ENCODE measurements around the gene HAO1. TPM values are rescaled to one million over a fixed set of nuclear protein-coding genes. Genes with fewer than 3 reads are reported as not detected.

The HAO1 gene
- polyA plus RNA-seq, 12 donors = 0.09 to 0.25 TPM; not detected in 10

DNA sequence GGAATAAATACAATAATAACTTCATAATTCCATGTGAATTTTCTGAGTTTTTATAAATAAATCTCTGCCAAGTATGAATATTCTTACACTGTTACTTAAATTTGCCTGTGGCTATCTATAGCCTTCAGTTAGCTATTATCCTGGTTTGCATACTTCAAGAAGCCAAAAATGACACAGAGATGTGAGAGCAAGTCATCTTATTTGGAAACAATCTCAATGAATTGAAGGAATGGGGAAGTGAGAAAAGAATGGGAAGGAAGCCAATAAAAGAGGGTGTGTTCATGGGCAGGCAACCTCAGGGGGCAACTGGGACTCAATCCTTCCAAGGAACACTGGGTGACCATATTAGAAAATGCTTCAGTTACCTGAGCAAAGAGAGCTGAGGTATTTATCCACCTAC lies 9.9 kb downstream of the HAO1 start:
- no peak for DNase-seq

DNA sequence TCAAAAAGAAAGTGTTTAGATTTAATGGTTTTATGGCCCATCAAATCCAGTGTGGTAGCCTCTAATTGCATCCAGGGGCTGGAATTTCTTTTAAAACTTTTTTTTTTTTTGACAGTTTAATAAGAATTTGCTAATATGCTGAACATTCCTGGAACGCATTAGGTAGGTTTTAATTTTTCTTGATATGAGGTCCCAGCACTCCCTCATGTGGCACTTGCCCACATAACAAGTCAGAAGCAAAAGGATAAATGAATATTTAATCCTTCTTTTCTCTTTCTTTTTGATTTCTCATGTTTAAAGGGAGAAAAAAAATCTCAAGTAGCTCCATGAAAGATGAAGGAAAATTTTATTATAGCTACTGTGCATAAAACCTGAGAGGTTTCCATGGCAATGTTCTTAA lies 13.5 kb downstream of the HAO1 start:
- DNase-seq = no peak

DNA sequence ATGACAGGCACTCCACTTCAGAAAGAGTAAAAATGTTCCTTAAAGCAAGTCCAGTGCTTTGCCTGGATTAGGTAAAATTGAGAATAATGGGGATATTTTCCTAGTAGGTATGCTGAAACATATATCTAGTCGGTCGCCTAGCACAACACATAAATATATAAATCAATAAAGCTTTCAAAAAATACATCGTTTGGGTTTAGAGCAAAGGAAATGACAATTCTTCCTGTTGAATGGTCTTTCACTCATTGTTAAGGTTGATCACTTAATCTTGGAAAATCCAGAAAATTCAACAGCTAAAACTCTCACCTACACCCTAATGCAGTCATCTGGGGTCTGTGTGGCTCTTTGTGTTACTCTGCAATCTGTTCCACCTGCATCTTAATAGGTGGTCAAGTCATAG lies 13.9 kb downstream of the HAO1 start:
- DNase-seq = no peak

DNA sequence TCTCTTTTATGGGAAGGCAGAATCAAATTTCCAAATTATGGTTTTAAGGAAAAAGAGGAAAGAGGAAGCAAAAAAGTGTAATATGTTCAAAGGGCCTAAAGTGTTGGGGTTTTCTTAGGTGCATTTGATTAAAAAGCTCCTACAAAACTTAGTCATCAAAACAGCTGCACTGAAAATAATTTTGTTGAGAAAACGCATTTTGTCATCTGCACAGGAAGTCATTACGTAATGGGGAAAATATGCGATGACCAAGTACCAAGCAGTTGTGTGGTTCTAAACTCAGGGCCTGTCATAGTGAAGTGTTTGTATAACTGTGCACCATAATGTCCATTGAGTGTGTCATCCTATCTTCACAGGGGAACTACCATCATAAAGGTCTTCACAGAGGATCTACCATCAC lies 15.6 kb downstream of the HAO1 start:
- DNase-seq = no peak

DNA sequence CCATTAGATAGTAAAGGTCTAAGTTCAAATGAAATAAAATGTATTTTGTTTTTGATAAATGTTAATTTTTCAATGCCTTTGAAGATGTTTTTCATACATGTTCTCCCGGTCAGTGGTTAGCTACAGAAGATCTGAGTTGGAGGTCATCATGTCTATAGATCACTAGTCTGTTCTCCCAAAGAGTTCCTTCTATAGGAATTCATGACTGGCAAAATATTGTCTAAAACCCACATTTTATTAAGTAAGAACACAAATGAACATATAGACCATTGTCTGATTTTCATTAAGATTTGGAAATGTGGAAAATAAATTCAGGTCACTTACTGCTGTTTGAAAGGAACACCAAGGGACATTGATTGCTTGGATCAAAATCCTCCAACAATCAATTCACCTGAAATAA lies 23.6 kb downstream of the HAO1 start:
- no peak for DNase-seq

DNA sequence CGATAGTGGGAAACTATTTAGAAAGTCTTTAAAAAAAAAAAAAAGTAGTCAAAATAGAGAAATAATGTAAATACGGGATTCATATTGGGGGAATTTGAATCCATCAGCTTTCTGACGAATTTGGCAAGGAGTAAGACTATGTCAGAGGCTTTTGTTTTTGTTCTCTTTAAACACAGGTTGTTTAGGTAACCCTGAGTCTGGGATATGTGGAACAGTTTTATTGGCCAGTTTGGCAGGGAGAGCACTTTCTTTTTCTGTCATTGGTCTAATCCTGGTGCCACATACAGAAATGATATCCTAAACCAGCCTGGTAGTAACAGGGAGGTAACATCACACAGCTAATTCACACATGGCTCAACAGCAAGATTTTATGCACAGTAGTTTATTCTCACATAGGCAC lies 27.7 kb downstream of the HAO1 start:
- DNase-seq = no peak

DNA sequence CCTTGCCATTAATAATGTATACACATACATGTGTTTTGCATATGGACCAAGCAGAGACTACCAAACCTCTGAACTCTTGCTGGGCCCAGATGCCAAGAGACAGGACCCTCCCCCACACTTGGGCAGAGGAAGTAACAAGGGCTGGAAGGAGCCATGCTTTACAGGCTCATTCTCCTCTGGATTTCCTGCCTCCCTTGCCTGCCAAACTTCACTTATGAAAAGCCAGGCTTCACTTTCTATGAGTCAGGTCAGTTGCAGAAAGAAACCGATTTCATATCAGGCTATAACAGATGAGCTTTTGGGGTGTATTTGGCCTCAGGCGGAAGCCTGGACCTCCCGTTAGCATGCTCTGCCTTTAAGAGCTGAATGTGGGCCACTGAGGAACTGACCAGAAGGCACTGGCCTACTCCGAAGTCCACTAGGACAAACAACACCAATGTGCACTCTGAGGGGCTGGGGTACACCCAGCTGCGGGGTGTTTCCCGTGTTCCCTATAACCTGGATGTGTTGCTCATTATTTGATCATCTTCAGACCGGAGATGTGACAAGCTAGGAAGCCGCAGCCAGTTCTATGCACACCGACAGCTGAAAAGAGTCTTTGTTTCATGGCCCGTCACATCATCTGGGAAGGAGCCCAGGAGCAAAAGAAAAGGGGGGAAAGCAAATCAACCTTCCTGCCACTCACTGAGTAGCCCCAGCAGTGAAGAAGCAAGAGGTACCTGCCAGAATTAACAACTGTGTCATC lies 28.5 kb downstream of the HAO1 start:
- DNase-seq = no peak

DNA sequence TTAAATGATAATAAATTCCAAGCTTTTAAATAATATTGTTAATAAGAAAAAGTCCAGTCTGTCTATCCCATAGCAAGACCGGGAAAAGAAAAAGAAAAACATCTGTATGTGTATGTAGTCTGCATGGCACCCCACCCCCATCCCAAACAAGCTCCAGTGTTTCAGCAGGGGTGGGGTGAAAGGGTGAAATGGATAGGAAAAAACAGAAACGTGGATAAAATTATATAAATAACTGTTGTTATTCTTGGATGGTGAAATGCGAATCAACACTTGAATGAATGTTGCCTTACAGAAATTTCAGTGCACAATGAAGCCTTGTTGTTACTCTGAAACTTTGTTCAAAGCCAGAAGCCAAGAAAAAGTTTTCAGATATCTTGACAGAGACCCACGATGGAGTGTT lies 31.4 kb downstream of the HAO1 start:
- no peak for DNase-seq

DNA sequence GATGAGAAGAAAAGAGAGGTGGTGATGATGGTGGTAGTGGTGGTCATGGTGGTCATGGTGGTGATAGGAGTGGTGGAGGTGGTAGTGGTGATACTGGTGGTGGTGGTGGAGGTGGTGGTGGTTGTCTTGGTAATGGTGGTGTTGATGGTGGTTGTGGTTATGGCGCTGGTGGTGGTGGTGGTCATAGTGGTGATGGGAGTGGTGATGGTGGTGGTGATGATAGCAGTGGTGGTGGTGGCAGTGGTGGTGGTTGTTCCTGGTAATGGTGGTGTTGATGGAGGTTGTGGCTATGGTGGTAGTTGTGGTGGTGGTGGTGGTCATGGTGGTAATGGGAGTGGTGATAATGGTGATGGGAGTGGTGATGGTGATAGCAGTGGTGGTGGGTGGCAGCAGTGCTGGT lies 36.8 kb downstream of the HAO1 start:
- DNase-seq = no peak

DNA sequence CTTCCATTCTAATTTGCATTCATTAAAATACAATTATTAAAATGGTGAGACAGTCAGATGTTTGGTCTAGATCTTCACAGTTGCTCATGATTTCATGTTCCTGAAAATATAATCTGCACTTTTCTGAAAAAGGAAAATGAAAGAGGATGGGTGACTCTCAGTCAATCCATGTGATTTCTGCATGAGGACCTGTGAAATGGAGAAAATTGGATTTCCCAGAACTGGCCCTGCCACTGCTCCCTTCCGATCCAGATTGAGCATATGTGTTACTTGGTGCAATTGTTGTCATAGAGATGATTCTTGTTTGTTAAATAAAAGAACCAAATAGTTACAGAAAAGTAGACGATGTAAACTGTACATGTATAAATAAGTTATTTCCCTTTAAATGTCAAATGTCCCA lies 37.4 kb downstream of the HAO1 start:
- no peak for DNase-seq

DNA sequence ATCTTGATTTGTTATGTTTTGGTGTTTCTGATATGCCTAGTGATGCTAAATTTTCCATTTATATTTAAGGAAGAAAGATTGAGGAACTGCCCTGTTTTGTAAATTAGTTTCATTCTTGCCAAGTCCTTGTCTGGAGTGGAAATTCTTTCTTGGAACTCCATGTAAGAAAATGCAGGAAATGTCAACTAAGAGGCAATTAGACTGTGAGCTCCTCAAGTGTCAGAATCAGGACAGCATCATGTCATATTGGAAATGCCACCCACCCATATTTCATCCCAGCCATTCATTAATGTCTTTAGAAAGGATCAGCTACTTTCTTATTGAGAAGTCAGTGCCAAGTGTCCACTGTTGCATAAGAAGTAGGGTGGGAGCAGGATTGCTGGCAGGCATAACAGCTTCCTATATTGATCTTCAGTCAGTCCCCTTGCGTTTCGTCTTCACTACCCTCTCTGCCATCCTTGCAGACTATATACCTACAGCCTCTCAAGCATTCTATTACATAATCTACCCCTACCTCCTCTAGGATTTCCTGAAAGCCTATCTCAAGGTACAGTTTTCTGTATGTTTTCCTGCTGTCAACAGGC lies 42.4 kb downstream of the HAO1 start:
- DNase-seq = no peak

DNA sequence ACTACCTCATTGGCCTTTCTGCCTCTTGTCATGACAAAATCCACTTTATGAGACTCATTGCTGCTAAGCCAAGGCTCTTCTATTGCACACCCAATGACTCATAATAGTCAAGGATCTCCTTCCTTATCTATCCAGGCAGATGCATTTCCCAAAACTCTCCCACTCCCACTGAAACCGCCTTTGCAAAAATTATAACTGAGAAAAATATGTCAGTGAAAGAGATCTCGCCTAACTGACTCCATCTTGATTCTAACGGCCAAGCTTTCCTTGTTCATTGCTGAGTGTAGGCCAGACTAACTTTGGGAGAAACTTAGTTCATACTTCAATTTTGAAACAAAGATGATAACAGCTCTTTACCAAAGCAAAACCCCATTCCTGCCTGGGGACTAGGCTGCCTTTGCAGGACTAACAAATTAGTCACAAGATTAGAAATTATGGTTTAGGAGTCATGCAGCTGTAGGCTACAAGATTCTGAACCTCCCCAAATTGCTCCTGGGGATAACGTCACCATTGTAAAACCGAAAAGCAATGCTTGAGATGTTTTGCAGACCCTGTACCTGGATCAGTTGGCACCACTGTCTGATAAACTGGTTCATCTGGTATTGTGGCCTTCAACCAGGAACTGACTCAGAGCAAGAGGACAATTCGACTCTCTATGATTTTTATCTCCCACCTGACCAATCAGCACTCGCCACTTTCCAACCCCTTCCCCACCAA lies 47.1 kb downstream of the HAO1 start:
- no peak for DNase-seq

DNA sequence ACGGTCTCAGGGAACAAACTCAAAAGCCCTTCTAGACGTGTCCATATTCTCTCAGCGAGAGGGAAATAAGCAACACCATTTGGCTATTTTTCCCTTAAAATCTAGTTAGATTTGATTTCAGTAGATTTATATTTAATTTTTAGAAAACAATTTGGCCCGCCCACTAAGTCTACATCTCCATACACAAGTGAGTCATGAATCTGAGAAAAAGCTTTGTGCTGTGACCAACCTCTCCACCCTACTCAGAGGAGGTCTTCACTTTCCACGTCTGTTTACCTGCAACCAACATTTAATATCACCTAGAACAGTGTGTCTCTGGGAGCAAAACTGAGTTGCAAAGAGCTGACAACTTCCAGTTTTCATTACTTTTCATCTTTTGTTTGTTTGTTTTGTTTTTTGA lies 48.6 kb downstream of the HAO1 start:
- no peak for DNase-seq

DNA sequence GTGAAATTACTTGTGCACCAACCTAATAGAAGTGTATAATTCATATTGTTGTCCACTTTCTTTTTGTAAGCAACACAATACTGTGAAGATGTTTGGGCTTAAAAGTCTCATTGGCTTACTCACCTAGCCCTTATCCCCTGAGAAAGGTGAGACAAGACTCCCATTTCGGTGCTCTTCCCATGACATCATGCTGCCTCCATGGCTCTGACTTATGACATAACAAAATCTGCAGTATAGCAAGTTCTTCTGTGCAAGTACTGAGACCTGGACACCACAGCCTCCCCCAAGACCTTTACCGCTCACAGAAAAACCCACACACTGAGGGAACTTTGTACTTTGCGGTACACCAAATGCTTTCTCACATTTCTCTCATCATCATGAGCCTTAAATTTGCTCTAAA lies 50.5 kb downstream of the HAO1 start:
- no peak for DNase-seq

DNA sequence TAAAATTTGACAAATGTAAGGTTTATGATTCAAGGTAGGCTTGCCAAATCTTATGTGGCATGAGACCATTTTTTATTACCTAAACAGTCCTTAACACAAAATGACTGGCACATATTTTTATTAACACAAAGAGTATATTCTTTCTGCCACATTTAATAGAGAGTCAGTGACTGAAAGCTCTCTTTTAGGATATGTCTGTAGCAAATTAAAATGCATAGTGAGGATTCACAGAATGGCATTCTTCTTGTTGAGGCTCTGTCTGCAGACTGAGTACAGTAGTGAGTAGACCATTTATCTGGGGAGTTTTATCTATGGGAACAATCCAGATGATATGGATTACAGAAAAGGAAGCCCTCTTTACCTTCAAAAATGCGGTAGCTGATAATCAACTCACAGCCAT lies 56.5 kb downstream of the HAO1 start:
- no peak for DNase-seq

DNA sequence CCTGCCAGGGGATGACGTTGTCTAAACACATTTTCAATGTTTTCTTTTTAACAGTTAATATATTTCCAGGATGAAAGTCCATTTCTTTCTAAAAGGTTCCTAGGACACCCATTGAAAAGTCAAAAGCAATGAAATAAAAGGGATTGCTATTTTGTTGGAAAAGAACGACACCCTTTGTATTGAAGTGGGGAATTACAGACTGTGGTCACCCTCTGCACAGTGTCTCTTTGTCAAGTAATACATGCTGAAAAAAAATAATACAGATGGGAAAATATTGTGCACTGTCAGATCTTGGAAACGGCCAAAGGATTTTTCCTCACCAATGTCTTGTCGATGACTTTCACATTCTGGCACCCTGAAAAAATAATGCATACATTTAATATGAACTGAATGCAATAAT lies 56.9 kb downstream of the HAO1 start:
- DNase-seq = no peak

DNA sequence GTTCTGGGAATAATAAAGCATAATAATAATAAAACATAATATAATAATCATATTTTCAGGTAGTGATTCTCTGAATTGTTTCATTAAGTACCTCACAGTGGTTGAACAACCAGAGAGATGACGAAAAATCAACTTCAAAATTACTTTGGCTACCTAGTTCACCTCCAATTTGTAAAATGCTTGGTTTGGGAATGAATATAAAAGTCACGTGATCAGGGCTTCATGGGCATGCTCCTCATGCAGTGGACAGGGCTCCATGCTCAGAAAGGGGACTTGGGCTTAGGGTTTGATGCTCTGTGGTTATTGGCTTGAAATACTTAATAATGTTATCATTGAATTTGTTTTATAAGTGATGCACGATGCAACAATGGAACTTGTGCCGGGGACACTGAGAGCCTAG lies 58.2 kb downstream of the HAO1 start:
- DNase-seq = no peak

DNA sequence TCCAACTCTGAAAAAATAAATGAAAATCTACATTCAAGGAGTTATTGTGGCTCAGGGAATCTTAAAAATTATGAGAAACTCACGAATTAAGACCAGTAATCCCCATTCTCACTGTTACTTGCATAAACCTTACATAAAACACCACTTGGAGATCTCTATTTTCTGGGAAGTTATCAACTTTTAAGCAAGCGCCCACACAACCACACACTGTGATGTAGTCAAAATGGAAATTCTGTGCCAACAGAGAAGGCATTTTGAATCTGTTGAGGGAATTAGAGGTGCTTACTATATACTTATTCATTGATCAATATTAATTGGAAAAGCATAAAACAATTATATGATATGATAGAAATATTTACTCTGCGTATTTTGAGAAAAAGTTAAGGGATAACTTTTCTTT lies 58.7 kb downstream of the HAO1 start:
- DNase-seq = no peak

DNA sequence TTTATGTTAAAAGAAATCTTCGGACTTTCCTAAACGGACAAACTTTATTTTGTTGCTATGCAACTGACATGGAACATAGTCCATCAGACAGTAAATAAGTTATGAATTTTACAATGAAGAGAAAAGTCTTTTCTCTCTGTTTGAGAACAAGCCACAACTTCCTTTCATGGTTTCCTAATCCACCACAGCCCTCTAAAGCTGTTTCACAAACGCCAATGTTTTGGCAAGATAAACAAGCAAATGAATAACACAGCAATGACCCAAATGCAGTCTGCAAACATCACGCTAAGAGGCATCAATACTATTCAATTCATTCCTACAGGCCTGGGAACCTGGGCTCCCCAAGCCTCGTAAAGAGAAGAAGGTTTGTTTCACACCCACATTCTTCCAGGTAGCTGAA lies 60.4 kb downstream of the HAO1 start:
- no peak for DNase-seq

DNA sequence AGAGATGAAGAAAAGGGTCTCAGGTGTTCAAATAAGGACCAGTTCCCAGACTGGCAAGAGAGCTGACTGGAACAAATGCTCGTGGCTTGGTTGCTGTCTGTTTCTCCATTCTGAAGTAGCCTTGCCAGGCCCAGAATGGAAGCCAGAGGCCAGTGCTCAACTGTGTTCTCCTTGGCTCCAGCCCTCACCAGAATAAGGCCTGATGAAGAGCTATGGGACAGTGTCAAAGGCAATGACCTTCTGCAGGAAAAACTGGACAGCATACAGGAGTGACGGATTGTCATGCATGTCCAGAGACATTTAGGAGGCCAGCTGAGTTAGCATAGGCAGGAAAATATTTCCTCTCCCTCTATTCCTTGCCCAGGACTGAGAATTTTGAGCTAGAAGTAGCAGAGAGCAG lies 72.2 kb downstream of the HAO1 start:
- no peak for DNase-seq

DNA sequence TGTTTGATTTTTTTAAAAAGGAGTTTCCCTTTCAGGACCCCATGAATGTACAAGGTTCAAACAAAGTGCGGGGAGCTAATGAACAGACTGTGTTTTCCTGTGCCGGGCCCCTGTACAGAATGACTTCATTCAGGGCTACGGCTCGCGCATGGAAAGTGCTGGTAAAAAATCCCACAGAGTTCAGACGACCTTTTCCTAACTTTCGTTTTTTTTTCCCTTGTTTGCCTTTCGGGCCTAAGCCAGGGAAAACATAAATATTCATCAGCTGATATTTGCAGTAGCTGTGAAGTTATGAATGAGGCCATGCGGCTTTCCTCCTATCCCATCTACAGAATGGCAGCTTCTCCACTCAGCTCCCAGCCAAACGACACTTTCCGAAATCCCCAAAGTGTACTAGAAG lies 74.0 kb downstream of the HAO1 start:
- DNase-seq = peak; percentile 53

DNA sequence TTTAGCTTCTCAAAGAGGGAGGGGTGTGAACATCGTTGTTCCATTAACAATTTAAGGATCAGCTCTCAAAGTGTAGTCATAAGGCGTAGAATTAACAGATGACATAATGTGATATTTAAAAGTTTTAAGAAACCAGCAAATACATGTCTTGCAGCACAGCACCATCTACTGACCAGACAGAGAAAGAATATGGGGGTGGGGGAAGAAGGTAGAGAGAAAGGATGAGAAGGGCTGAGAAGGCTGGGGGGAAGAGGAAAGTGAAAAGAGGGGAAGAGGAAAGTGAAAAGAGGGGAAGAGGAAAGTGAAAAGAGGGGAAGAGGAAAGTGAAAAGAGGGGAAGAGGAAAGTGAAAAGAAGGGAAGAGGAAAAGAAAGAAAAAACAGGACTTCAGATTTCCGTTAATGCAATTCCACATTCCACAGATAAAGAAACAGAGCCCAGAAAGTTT lies 80.9 kb downstream of the HAO1 start:
- DNase-seq = peak; percentile 66

DNA sequence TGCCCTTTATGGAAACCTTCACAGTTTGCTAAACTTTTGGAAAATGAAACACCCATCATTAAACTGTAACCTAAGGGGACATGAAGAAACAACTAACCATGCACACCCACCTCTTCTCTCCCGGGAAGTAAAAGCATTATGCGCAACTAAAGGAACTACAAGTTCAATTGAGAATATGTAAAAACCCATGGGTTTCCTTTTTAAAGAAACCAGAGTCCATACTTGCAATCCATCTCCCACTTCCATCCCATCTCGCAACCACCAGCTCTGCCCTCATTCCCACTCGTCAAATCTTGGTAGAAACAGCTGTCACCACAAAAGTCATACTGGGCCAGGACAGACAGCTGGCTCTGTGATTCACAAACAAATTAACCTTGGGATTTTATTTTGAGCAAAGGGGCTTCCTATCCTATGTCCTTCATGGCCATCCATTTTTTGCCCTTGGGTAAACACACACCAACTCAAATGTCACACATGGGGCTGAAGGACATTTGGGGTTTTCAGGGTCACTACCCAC lies 81.5 kb downstream of the HAO1 start:
- no peak for DNase-seq
